Tibial nerve (tissue), 4 donors: ENCODE measurements around the gene GCNT1.

Experiments
- CTCF ChIP-seq, 5 experiments: fragments of 200-600 bp in 3 of 5; fragments of 450-650 bp in 2 of 5; sonication (generic) in 3 of 5; IDR thresholded peaks; one replicate each; pipeline ENCODE4 v1.5.1; 2016 to 2019; ENCODE audit warnings: antibody characterized with exemption in 5 of 5, mild to moderate bottlenecking in 3 of 5, moderate library complexity in 2 of 5
- EP300 ChIP-seq, 2 donors: sonication (generic); formaldehyde crosslinking; IDR thresholded peaks; one replicate each; pipeline ENCODE4 v1.6.1; 2017; ENCODE audit warnings: antibody characterized with exemption in 2 of 2, mild to moderate bottlenecking in 1 of 2
- POLR2A ChIP-seq, 2 donors: fragments of 450-650 bp; IDR thresholded peaks; one replicate each; pipeline ENCODE4 v1.6.1; 2017; ENCODE audit warnings: antibody characterized with exemption in 2 of 2, mild to moderate bottlenecking in 2 of 2, moderate library complexity in 2 of 2

GRCh38 chr9:76464706-76465105 lies 5.7 kb downstream of the GCNT1 start:
- TF ChIP-seq EP300 (IDR thresholded peaks at IDR 0.05) (no peak), CTCF (IDR thresholded peaks at IDR 0.05) (no peak), POLR2A (IDR thresholded peaks at IDR 0.05) (no peak)
